Mesenchymal stem cell (in vitro differentiated cells and primary cell): ENCODE measurements around the gene TUSC7.

Source experiments
- DNase-seq: peaks from one replicate; pipeline ENCODE4 v3.0.0-alpha.2; 2013
- H2AFZ ChIP-seq: one replicate; pipeline ENCODE4 v1.6.1; 2013; ENCODE audit warnings: low read depth, mild to moderate bottlenecking, control low read depth, inconsistent platforms, low read length, moderate library complexity
- H2AK5ac ChIP-seq: 2 replicates; pipeline ENCODE4 v1.6.1; 2013; ENCODE audit warnings: low read length, moderate library complexity, mild to moderate bottlenecking, inconsistent platforms; ENCODE audit not compliant: severe bottlenecking
- H2BK120ac ChIP-seq: one replicate; pipeline ENCODE4 v1.6.1; 2013; ENCODE audit warnings: low read depth, mild to moderate bottlenecking, inconsistent platforms, low read length, moderate library complexity
- H2BK12ac ChIP-seq, 2 experiments: one replicate each; pipeline ENCODE4 v1.6.1; 2013; ENCODE audit warnings: inconsistent platforms in 2 of 2, low read length in 2 of 2, mild to moderate bottlenecking in 2 of 2, moderate library complexity in 2 of 2, control low read depth in 1 of 2
- H2BK15ac ChIP-seq: one replicate; pipeline ENCODE4 v1.6.1; 2013; ENCODE audit warnings: mild to moderate bottlenecking, low read depth, inconsistent platforms; ENCODE audit not compliant: poor library complexity, severe bottlenecking
- H2BK5ac ChIP-seq: 2 replicates; pipeline ENCODE4 v1.6.1; 2013; ENCODE audit warnings: low read depth, mild to moderate bottlenecking, low read length, control low read depth, inconsistent platforms; ENCODE audit not compliant: poor library complexity, severe bottlenecking
- H3K14ac ChIP-seq, 2 experiments: one replicate each; pipeline ENCODE4 v1.6.1; 2013; ENCODE audit warnings: inconsistent platforms in 2 of 2, low read length in 2 of 2, control low read depth in 1 of 2, mild to moderate bottlenecking in 1 of 2, moderate library complexity in 1 of 2
- H3K18ac ChIP-seq, 2 experiments: one replicate each; pipeline ENCODE4 v1.6.1; 2013; ENCODE audit warnings: inconsistent platforms in 2 of 2, low read length in 2 of 2, control low read depth in 1 of 2, low read depth in 1 of 2, mild to moderate bottlenecking in 1 of 2
- H3K23ac ChIP-seq, 2 experiments: one replicate each; pipeline ENCODE4 v1.6.1; 2013; ENCODE audit warnings: inconsistent platforms in 2 of 2, low read length in 2 of 2, mild to moderate bottlenecking in 2 of 2, moderate library complexity in 2 of 2, control low read depth in 1 of 2
- H3K27ac ChIP-seq: 2 replicates; pipeline ENCODE4 v1.5.1; 2013; ENCODE audit warnings: mild to moderate bottlenecking, moderate library complexity, low read length, control low read depth, inconsistent platforms; ENCODE audit not compliant: poor library complexity, severe bottlenecking
- H3K27me3 ChIP-seq, 2 experiments: 2 replicates each; pipeline versions ENCODE4 v1.6.1 to v1.7.0; 2013; ENCODE audit warnings: low read length in 2 of 2, mild to moderate bottlenecking in 2 of 2, moderate library complexity in 2 of 2, control low read depth in 1 of 2, inconsistent platforms in 1 of 2; ENCODE audit not compliant: control insufficient read depth in 1 of 2, insufficient read depth in 1 of 2
- H3K36me3 ChIP-seq, 2 experiments: 2 replicates each; pipeline versions ENCODE4 v1.6.1 to v1.7.0; 2013; ENCODE audit warnings: low read length in 2 of 2, control low read depth in 1 of 2, inconsistent platforms in 1 of 2, low read depth in 1 of 2, mild to moderate bottlenecking in 1 of 2; ENCODE audit not compliant: insufficient read depth in 2 of 2, control insufficient read depth in 1 of 2
- H3K4ac ChIP-seq, 2 experiments: one replicate each; pipeline ENCODE4 v1.6.1; 2013; ENCODE audit warnings: inconsistent platforms in 2 of 2, low read length in 2 of 2, mild to moderate bottlenecking in 2 of 2, moderate library complexity in 2 of 2, control low read depth in 1 of 2, low read depth in 1 of 2
- H3K4me1 ChIP-seq: 2 replicates; pipeline ENCODE4 v1.6.1; 2013; ENCODE audit warnings: low read depth, low read length, control low read depth; ENCODE audit not compliant: control insufficient read depth, insufficient read depth
- H3K4me2 ChIP-seq: 2 replicates; pipeline ENCODE4 v1.6.1; 2013; ENCODE audit warnings: low read length, mild to moderate bottlenecking, inconsistent platforms; ENCODE audit not compliant: poor library complexity, severe bottlenecking
- H3K4me3 ChIP-seq, 2 experiments: 2 replicates each; pipeline versions ENCODE4 v1.5.1 to v1.7.0; 2013; ENCODE audit warnings: low read length in 2 of 2, mild to moderate bottlenecking in 2 of 2, control low read depth in 1 of 2, low read depth in 1 of 2; ENCODE audit not compliant: insufficient read depth in 1 of 2
- H3K79me1 ChIP-seq: replicated peaks from 2 replicates; pipeline ENCODE4 v1.6.1; 2013; ENCODE audit warnings: mild to moderate bottlenecking, control low read depth, low read length, inconsistent platforms; ENCODE audit not compliant: poor library complexity, severe bottlenecking
- H3K9ac ChIP-seq: 2 replicates; pipeline ENCODE4 v1.7.0; 2013; ENCODE audit warnings: mild to moderate bottlenecking, low read length, moderate library complexity
- H3K9me3 ChIP-seq: 2 replicates; pipeline ENCODE4 v1.7.0; 2013; ENCODE audit warnings: mild to moderate bottlenecking, low read length; ENCODE audit not compliant: control insufficient read depth
- H4K8ac ChIP-seq: one replicate; pipeline ENCODE4 v1.6.1; 2013; ENCODE audit warnings: inconsistent platforms, mild to moderate bottlenecking, low read length, moderate library complexity
- H4K91ac ChIP-seq: one replicate; pipeline ENCODE4 v1.6.1; 2013; ENCODE audit warnings: mild to moderate bottlenecking, low read length, inconsistent platforms
- WGBS: methylation state at CpG from one replicate; pipeline ENCODE4 v1.1.7; 2013; ENCODE audit warnings: mixed read lengths; 5-methylcytosine and 5-hydroxymethylcytosine counted together

Gene TUSC7

DNA sequence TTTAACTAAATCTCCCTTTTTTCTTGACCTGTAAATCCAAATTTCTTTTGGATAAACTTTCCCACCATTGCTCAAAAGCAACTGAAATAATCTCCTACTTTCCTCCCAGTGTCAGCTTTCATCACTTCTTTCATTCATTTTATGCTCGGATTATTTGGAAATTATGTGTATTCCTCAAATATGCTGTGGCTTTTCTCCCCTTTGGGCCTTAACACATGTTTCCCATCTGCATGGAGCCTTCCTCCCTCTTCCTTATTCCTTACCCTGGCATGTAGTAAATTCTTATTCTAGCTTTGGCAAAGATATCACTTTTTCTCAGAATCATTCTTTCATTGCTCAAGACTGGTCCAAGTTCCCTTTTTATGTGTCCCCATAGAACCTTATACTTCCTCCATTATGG, 41.8 kb upstream of the TUSC7 start:
- no peaks in the 10 kb centered on the region for H3K36me3 ChIP-seq
- no peak overlapping the region for H3K9ac ChIP-seq
- H3K4me1 ChIP-seq: no peaks in the 10 kb centered on the region
- no peak overlapping the region for H3K4ac ChIP-seq
- no peak overlapping the region for H3K18ac ChIP-seq
- no peak overlapping the region for H2BK120ac ChIP-seq
- no peak overlapping the region for H3K27ac ChIP-seq
- H2AK5ac ChIP-seq: no peak overlapping the region
- no peak overlapping the region for H3K23ac ChIP-seq
- 100% methylated on average over 1 of the region's 1 CpG for WGBS
- no peak overlapping the region for H4K8ac ChIP-seq
- no peak overlapping the region for H3K4me2 ChIP-seq
- H3K9me3 ChIP-seq: no peaks in the 10 kb centered on the region
- no peak overlapping the region for H4K91ac ChIP-seq
- no peak overlapping the region for H2BK15ac ChIP-seq
- no peaks in the 10 kb centered on the region for H3K79me1 ChIP-seq
- H2AFZ ChIP-seq: no peak overlapping the region
- no peak overlapping the region for H2BK12ac ChIP-seq
- H3K4me3 ChIP-seq: no peak overlapping the region
- H3K14ac ChIP-seq: no peak overlapping the region
- H3K27me3 ChIP-seq: no peaks in the 10 kb centered on the region
- no peak overlapping the region for H2BK5ac ChIP-seq
- no peak for DNase-seq

DNA sequence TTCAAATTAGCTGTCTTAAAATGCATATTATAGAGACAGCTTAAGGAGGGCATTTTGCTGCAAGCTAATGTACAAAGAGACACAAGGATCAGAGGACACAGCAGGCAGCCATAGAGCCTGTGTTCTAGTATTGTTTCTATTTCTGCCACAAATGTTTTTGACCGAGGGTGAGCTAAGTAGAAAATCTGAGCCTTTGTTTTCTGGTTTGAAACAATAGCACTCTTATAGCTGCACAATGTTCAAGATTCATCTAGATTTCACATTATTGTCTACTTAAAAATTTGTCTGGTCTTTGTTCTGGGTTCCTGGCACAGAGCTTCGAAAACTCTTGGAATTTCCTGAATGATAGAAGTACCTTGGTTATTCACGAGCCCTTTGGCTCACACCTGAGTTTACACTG, 40.0 kb upstream of the TUSC7 start:
- Histone ChIP-seq H3K79me1 (no peaks in the 10 kb centered on the region), H2BK12ac (no peak overlapping the region), H3K36me3 (no peaks in the 10 kb centered on the region), H3K4ac (no peak overlapping the region), H3K4me1 (no peaks in the 10 kb centered on the region), H3K27me3 (no peaks in the 10 kb centered on the region), H3K9ac (no peak overlapping the region), H2AFZ (no peak overlapping the region), H3K23ac (no peak overlapping the region), H3K4me3 (no peak overlapping the region), H3K18ac (no peak overlapping the region), H3K9me3 (no peaks in the 10 kb centered on the region), H4K91ac (no peak overlapping the region), H2BK5ac (no peak overlapping the region), H3K14ac (no peak overlapping the region), H3K27ac (no peak overlapping the region), H2AK5ac (no peak overlapping the region), H3K4me2 (no peak overlapping the region), H2BK120ac (no peak overlapping the region), H4K8ac (no peak overlapping the region), H2BK15ac (no peak overlapping the region)
- 90% methylated on average over 2 of the region's 3 CpGs for WGBS
- DNase-seq: no peak

DNA sequence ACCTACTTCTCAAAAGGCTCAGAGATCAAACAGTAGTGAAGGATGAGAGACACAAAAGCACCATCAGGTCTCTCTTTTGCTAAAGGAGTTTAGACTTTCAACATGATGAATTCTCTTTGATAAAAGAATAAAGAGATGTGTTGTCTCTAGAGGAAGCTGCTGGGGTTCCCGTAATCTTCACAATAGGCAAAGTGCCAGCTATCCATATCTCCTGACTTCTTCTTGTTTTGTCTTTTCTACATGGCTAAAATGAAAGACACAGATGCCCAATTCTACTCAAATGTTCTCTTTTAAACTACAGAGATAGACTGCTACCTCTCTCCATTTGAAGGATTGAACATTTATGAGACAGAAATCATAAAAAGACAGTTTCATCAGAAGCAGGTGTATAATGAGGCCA, 38.4 kb upstream of the TUSC7 start:
- Histone ChIP-seq H3K79me1 (no peaks in the 10 kb centered on the region), H2AK5ac (no peak overlapping the region), H3K9ac (no peak overlapping the region), H3K36me3 (no peaks in the 10 kb centered on the region), H3K4me1 (no peaks in the 10 kb centered on the region), H2BK12ac (no peak overlapping the region), H3K9me3 (no peaks in the 10 kb centered on the region), H2BK5ac (no peak overlapping the region), H4K91ac (no peak overlapping the region), H2BK15ac (no peak overlapping the region), H3K27ac (no peak overlapping the region), H3K18ac (no peak overlapping the region), H2AFZ (no peak overlapping the region), H3K4me3 (no peak overlapping the region), H3K23ac (no peak overlapping the region), H3K14ac (no peak overlapping the region), H2BK120ac (no peak overlapping the region), H4K8ac (no peak overlapping the region), H3K4ac (no peak overlapping the region), H3K4me2 (no peak overlapping the region), H3K27me3 (no peaks in the 10 kb centered on the region)
- DNase-seq: no peak
- 67% methylated on average over 1 of the region's 1 CpG for WGBS

DNA sequence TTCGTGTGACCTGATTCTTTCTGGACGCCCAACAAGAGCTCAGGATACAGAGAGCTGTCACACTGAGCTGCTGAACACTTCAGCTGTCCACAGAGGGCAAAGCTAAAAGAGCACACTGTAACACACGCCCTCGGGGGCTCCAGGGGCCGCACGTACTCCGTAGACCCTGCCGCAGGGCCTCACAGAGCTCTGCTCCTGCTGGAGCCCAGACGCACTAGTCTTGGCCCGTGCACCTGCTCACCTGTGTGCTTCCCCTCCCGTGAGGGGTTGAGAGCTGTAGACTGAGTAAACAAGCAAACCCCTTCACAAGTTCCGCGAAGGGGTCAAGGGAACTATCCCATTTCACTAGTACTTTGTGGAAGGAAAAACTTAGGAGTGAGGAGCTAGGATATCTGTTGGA, 30.7 kb upstream of the TUSC7 start:
- no peak overlapping the region for H2BK120ac ChIP-seq
- H2AK5ac ChIP-seq: no peak overlapping the region
- H2BK15ac ChIP-seq: no peak overlapping the region
- H3K27me3 ChIP-seq: peaks cover 0 to 3% of the 10 kb centered on the region in 2 experiments
- no peak overlapping the region for H3K4me3 ChIP-seq
- no peak overlapping the region for H3K23ac ChIP-seq
- no peak overlapping the region for H2AFZ ChIP-seq
- no peaks in the 10 kb centered on the region for H3K79me1 ChIP-seq
- no peak overlapping the region for H3K27ac ChIP-seq
- 82% methylated on average over 13 of the region's 13 CpGs for WGBS
- H4K8ac ChIP-seq: no peak overlapping the region
- no peak for DNase-seq
- H3K36me3 ChIP-seq: no peaks in the 10 kb centered on the region
- H3K9me3 ChIP-seq: no peaks in the 10 kb centered on the region
- H2BK5ac ChIP-seq: no peak overlapping the region
- H3K18ac ChIP-seq: no peak overlapping the region
- no peaks in the 10 kb centered on the region for H3K4me1 ChIP-seq
- H4K91ac ChIP-seq: no peak overlapping the region
- no peak overlapping the region for H3K4me2 ChIP-seq
- H3K4ac ChIP-seq: no peak overlapping the region
- no peak overlapping the region for H2BK12ac ChIP-seq
- H3K14ac ChIP-seq: no peak overlapping the region
- H3K9ac ChIP-seq: no peak overlapping the region
